GM12878 (cell line): Measurements from ENCODE around the gene PLPP3. TPM values are rescaled to one million over a fixed set of nuclear protein-coding genes. Genes with fewer than 3 reads are reported as not detected.

ENCODE experiments used
- BACH1 ChIP-seq: fragments of 450-650 bp; IDR thresholded peaks from 2 replicates; pipeline ENCODE4 v1.6.1; 2017; ENCODE audit warnings: mild to moderate bottlenecking, borderline replicate concordance
- BCL11A ChIP-seq: IDR thresholded peaks from 2 replicates; pipeline ENCODE4 v1.6.1; 2011; ENCODE audit warnings: low read depth, low read length
- CBFB ChIP-seq: IDR thresholded peaks from 2 replicates; pipeline ENCODE4 v1.6.1; 2016; ENCODE audit warnings: antibody characterized with exemption, low read depth
- IKZF2 ChIP-seq, 2 experiments: fragments of 450-650 bp; IDR thresholded peaks; 2 replicates each; pipeline ENCODE4 v1.6.1; 2017; ENCODE audit warnings: mild to moderate bottlenecking in 2 of 2, moderate library complexity in 2 of 2
- IRF3 ChIP-seq: fragments of 450-650 bp; IDR thresholded peaks from 2 replicates; pipeline ENCODE4 v1.6.1; 2014; ENCODE audit warnings: mild to moderate bottlenecking
- NKRF ChIP-seq: fragments of 450-650 bp; conservative IDR thresholded peaks from 2 replicates; pipeline ENCODE4 v1.6.1; 2017; ENCODE audit warnings: mild to moderate bottlenecking, moderate library complexity
- PRDM15 ChIP-seq: fragments of 450-650 bp; formaldehyde crosslinking; IDR thresholded peaks from 2 replicates; pipeline ENCODE4 v1.4.0; 2020; ENCODE audit warnings: mild to moderate bottlenecking, moderate library complexity
- TARDBP ChIP-seq: IDR thresholded peaks from 2 replicates; pipeline ENCODE4 v1.6.1; 2016; ENCODE audit warnings: borderline replicate concordance
- polyA plus RNA-seq, 11 experiments: library from polyadenylated mRNA; depleted of rRNA in 4 of 11; unstranded in 6 of 11; stranded (reverse) in 5 of 11; fragments of >200 nt; fragmentation: Nextera tagmentation in 4 of 11; fragmentation: Illumina TruSeq in 1 of 11; extraction: Ambion mirVana in 4 of 11; extraction: Trizol in 1 of 11; gene quantifications; 1 replicate in 1 of 11; 2 replicates in 10 of 11; pipeline versions ENCODE4 v1.2.1 to v1.2.3, GENCODE V29; 2011 to 2016; ENCODE audit warnings: inconsistent platforms in 2 of 11, missing spikeins in 2 of 11, low read depth in 1 of 11
- total RNA-seq, 4 experiments: library from RNA; depleted of rRNA in 3 of 4; stranded (reverse); fragments of >200 nt in 3 of 4; fragmentation: Illumina TruSeq in 1 of 4; extraction: Trizol in 1 of 4; gene quantifications; 2 replicates each; pipeline versions ENCODE4 v1.2.1 to v1.2.3, GENCODE V29; 2013 to 2021
- TF ChIP-seq, protein P1 (sequence below): fragments of 450-650 bp; IDR thresholded peaks from 2 replicates; pipeline ENCODE4 v1.6.1; 2017; ENCODE audit warnings: mild to moderate bottlenecking, moderate library complexity
- TF ChIP-seq, protein P2 (sequence below): fragments of 450-650 bp; IDR thresholded peaks from 2 replicates; pipeline ENCODE4 v1.6.1; 2018; ENCODE audit warnings: mild to moderate bottlenecking, low read depth, moderate library complexity; ENCODE audit not compliant: partially characterized antibody
- TF ChIP-seq, protein P3 (sequence below): fragments of 450-650 bp; formaldehyde crosslinking; IDR thresholded peaks from 2 replicates; pipeline ENCODE4 v1.5.0; 2022; ENCODE audit warnings: mild to moderate bottlenecking, missing genetic modification characterization

Gene PLPP3
- total and polyA plus RNA-seq, 10 of the 15 experiments (the other 5 are each of a cell fraction or from before 2014, with no cell fraction given): 6.4 to 26.8 (median 9.5) TPM

- TF ChIP-seq, protein P1, sequence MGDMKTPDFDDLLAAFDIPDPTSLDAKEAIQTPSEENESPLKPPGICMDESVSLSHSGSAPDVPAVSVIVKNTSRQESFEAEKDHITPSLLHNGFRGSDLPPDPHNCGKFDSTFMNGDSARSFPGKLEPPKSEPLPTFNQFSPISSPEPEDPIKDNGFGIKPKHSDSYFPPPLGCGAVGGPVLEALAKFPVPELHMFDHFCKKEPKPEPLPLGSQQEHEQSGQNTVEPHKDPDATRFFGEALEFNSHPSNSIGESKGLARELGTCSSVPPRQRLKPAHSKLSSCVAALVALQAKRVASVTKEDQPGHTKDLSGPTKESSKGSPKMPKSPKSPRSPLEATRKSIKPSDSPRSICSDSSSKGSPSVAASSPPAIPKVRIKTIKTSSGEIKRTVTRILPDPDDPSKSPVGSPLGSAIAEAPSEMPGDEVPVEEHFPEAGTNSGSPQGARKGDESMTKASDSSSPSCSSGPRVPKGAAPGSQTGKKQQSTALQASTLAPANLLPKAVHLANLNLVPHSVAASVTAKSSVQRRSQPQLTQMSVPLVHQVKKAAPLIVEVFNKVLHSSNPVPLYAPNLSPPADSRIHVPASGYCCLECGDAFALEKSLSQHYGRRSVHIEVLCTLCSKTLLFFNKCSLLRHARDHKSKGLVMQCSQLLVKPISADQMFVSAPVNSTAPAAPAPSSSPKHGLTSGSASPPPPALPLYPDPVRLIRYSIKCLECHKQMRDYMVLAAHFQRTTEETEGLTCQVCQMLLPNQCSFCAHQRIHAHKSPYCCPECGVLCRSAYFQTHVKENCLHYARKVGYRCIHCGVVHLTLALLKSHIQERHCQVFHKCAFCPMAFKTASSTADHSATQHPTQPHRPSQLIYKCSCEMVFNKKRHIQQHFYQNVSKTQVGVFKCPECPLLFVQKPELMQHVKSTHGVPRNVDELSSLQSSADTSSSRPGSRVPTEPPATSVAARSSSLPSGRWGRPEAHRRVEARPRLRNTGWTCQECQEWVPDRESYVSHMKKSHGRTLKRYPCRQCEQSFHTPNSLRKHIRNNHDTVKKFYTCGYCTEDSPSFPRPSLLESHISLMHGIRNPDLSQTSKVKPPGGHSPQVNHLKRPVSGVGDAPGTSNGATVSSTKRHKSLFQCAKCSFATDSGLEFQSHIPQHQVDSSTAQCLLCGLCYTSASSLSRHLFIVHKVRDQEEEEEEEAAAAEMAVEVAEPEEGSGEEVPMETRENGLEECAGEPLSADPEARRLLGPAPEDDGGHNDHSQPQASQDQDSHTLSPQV: no peak
- TF ChIP-seq CBFB: no peak
- no peak for TF ChIP-seq PRDM15 (CRISPR knock-in tag)
- TF ChIP-seq, protein P2, sequence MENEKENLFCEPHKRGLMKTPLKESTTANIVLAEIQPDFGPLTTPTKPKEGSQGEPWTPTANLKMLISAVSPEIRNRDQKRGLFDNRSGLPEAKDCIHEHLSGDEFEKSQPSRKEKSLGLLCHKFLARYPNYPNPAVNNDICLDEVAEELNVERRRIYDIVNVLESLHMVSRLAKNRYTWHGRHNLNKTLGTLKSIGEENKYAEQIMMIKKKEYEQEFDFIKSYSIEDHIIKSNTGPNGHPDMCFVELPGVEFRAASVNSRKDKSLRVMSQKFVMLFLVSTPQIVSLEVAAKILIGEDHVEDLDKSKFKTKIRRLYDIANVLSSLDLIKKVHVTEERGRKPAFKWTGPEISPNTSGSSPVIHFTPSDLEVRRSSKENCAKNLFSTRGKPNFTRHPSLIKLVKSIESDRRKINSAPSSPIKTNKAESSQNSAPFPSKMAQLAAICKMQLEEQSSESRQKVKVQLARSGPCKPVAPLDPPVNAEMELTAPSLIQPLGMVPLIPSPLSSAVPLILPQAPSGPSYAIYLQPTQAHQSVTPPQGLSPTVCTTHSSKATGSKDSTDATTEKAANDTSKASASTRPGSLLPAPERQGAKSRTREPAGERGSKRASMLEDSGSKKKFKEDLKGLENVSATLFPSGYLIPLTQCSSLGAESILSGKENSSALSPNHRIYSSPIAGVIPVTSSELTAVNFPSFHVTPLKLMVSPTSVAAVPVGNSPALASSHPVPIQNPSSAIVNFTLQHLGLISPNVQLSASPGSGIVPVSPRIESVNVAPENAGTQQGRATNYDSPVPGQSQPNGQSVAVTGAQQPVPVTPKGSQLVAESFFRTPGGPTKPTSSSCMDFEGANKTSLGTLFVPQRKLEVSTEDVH: no peak
- TF ChIP-seq IRF3: no peak
- TF ChIP-seq IKZF2 (IDR thresholded peaks at IDR 0.05): no peak
- no peak for TF ChIP-seq TARDBP
- no peak for TF ChIP-seq NKRF
- no peak for TF ChIP-seq BCL11A
- no peak for TF ChIP-seq BACH1
- TF ChIP-seq, protein P3, sequence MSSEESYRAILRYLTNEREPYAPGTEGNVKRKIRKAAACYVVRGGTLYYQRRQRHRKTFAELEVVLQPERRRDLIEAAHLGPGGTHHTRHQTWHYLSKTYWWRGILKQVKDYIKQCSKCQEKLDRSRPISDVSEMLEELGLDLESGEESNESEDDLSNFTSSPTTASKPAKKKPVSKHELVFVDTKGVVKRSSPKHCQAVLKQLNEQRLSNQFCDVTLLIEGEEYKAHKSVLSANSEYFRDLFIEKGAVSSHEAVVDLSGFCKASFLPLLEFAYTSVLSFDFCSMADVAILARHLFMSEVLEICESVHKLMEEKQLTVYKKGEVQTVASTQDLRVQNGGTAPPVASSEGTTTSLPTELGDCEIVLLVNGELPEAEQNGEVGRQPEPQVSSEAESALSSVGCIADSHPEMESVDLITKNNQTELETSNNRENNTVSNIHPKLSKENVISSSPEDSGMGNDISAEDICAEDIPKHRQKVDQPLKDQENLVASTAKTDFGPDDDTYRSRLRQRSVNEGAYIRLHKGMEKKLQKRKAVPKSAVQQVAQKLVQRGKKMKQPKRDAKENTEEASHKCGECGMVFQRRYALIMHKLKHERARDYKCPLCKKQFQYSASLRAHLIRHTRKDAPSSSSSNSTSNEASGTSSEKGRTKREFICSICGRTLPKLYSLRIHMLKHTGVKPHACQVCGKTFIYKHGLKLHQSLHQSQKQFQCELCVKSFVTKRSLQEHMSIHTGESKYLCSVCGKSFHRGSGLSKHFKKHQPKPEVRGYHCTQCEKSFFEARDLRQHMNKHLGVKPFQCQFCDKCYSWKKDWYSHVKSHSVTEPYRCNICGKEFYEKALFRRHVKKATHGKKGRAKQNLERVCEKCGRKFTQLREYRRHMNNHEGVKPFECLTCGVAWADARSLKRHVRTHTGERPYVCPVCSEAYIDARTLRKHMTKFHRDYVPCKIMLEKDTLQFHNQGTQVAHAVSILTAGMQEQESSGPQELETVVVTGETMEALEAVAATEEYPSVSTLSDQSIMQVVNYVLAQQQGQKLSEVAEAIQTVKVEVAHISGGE (CRISPR knock-in tag): no peak
Measured at GRCh38 chr1:56547977-56548376, 31.4 kb downstream of the PLPP3 start (continued).
